ENCODE results near the gene JAKMIP2. TPM values are rescaled to one million over a fixed set of nuclear protein-coding genes. Genes with fewer than 3 reads are reported as not detected.

The JAKMIP2 gene
- total RNA-seq, 1 donor from 2014 or later: 0.12 TPM

DNA sequence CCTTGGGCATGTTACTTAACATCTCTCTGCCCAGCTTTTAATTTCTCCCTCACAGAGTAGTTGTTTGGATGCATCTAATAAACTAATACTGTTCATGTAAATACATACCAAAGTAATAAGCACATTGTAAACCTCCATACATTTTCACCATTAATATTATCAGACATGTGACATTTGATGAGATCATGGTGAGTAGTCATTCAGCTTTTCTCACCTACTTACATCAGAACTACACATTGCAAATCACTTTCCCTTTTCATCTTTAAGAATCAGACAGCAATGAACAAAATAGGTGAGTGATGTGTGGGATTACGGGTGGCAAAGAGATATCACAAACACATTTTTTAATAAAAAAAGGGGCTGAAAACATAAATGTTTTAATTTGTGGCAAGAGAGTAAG, 89.3 kb downstream of the JAKMIP2 start:
- ATAC-seq: no peak

DNA sequence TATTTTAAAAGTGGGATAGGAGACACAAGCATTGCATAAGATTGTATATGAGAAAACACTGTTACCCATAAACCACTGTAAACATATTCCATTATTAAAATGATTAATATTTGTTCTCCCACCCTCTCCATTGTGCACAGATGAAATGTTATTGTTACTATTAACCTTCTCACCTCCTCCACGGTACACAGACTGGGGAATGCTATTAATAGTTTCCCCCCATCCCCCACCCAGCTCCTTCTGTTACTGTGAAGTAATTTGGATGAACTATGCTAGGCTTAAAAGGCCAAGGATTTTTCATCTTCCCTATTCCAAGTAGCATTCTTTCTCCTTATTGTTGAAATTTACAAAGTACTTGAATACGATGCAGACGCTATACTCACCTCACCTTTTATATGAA, 91.4 kb downstream of the JAKMIP2 start:
- no peak for ATAC-seq

DNA sequence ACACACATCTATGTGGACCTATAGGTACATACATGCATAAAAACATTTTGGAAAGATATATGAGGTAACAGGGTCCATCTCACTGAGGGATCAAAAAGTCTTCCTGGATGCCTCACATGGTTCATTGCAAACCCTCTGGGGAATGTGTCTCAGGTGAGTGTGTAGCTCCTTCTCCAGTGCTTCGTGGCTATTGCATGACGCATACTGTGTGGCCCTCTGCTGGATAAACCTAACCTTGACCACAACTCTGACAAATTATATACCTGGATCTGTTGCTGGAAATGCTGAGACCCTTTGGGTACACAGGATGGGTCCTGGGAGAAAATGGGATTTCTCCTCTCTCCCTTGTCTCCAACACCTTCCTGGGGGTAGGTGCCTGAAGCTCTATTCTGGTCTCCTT, 91.9 kb downstream of the JAKMIP2 start:
- peak; percentile 52 for ATAC-seq

DNA sequence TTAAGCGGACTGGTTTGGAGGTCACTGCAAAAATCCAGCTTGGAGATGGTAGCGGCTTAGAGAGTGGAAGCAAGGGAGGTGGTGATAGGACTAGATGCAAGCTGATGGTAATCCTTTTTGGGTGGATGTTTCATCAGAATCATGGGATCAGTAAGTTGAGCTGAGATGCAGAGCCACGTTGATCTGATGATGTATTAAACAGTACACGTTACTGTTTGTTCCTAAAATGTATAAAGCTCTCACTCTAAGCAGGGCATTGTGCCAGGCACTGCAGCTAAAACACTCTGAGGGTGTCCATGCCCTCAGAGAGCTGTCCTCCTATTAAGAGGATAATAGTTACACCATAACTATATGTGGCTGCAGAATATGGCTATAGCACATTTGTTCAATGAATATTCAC, 93.1 kb downstream of the JAKMIP2 start:
- no peak for ATAC-seq

DNA sequence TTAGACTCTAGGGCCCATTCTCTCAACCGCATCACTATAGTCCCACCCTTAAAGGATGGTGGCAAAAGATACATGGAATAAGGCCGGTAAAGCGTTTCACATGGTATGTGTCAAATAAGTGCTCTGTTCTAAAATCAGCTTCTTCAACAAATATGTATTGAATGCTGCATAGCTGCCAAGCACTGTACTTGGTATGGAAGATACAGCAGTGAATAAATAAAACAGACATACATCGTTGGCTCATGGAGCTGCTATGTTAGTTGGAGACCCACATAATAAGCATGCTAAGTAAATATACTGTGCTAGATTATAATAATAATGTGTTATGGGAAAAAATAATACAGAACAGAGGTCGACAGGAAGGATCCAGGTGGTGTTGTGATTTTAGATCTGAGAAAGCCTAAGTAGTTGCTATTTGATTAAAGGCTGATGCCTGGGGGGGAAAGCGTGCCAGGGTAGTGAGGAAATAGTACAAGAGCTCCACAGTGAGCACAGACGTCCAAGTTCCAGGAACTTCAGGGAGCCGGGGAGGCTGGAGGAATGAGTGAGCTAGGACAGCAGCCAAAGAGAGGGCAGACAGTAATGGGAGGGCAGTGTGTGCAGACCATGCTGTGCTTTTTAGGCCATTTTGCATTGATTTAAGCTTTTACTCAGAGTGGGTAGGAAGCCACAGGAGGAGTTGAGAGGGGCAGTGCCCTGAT, 93.7 kb downstream of the JAKMIP2 start:
- ATAC-seq: no peak

DNA sequence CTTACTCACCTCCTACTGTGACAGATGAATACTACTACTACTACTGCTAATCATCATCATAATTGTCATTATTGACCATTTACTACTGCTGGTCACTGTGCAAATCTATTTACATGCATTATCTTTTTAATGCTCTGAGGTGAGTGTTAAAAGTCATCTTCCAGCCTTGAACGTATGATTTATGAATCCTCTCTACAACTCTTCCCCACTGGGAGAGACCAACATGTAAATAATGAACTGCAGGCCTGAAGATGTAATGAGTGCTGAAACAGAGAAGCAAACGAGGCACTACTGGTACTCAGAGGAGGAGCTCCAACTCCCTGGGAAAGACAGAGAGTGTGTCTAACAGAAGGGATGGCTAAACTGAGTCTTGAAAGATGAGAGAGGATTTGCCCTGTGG, 95.4 kb downstream of the JAKMIP2 start:
- ATAC-seq: no peak

DNA sequence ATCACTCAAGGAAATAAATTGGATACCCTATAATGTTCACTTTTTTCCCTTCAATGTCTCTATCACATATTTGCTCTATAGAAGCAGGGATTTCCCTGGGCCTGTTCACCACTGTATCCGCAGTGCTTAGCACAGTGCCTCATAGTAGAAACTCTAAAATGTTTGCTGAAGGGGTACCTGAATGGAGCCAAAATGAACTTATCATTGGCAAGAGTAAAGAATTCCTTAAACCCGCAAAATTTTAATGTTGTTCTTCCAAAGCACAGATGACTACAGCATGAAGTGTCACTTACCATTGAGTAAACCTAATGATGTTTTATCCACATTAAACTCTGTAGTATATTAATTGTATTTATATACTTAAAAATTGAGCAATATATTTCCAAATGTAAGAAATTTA, 96.1 kb downstream of the JAKMIP2 start:
- no peak for ATAC-seq

DNA sequence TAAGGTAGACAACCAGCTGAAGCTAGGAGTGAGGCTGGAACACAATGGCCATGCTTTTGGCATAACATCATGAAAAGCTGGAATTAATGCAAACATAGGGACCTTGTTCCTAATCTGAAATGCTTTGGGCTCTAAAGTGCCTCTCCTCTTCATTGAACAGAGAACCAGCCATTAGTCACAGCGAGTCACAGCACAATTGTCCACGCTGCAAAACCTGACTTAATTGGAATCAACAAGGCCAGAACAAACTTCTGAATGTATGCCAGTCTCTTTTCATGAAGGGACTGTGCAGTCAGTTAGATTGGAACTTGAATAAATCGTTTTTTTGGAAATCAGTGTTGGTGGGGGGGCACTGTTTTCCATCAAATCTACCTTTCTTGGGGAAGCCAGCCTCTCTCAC, 96.5 kb downstream of the JAKMIP2 start:
- ATAC-seq: no peak

DNA sequence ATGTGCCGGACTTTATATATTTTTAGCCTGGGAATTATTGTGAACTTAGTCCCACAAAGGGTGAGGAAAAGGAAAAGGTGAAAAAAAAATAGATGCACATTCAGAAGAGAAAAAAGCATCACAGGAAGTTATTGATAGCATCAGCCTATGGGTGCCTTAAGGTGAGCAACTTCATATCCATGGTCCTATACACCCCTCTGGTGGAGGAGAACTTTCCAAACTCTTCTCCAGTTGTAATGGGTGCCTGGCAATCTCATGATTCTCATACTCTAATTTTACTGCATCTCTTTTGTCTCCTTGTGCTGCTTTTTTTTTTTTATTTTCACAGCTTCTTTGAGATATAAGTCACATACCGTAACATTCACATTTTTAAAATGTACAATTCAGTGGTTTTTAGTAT, 107.4 kb downstream of the JAKMIP2 start:
- no peak for ATAC-seq

DNA sequence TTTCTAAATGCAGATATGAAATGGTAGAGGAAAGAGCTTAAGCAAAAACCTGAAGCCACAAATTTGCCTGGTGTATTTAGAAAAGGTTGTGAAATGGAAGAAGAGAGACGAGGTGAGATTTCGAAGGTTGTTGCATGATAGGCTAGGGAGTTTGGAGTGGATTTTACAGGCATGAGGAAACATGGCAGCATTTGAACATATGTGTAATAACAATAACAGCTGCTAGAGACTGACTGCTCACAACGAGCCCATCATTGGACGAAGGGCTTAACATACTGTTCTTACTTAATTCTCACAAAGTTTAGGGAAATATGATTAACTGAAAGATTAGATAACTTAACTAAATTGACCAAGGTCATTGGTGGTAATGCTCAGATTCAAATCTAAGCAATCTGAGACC, 108.1 kb downstream of the JAKMIP2 start:
- ATAC-seq: no peak

DNA sequence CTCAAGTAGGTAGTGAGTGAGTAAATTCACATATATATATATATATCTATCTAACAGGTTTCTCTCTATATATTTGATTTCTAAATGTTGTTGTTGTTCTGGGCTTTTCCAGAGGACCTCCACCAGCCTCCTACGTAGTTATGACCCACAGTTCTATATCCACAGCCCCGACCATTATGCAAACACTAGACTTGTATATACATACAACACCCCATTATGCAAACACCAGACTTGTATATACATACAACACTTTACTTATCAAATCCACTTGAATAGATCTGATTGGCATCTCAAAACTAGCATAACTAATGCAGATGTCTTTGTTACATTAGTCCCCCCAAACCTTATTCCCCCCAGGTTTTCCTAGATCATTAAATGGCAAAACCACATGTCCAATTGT, 108.7 kb downstream of the JAKMIP2 start:
- no peak for ATAC-seq

DNA sequence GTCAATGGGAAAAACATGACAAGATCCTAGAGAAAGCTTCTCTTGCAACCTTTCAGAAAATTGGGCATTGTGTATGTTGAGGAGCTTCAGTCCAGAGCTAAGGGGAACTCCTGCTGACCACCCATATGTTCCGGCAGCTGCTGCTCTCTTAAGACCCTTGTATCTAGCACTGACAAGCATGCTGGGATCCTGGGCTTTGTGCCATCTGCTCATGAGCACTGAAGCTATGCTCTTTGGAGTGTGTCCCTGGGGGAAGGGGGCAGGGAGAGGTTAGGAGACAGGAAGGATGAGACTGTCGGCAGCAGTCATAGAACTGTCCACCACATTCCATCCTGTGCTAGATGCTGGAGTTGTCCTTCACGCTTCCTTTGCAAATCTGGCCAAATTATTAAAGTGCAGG, 109.3 kb downstream of the JAKMIP2 start:
- no peak for ATAC-seq

DNA sequence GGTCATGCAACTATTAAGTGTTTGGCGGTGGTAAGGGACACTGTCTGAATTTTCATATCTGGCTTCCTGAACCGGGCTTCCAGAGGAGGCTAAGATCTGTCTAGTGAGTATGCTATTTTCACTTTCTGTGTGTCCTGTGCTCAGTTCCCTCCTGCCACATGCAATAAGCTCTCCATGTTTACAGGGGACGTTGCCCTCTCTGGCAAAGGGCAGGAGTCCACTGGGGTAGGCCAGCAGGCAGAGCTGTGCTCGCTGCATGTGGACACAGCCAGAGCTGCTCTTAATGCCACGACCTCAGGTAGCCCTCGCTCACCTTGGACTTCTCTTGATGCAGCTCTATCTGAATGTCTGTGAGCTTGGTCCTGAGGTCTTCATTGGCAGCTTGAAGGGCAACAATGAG, 111.2 kb downstream of the JAKMIP2 start:
- no peak for ATAC-seq

DNA sequence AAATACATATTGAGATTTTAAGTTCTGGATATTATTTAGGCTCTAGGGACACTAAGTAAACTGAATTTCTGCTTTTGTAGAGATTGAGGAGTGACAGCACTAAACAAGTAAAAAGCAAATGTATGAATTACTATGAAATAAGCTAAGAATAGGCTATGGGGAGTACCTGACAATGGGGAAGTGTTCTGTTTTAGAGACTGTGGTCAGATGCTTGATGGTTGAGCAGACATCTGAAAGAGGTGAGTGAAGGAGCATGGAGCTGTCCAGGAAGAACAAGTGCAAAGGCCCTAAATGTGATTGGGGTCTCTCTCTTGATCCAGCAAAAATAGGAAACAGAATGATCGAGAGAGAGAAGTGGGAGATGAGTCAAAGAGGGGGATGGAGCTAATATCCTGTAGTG, 111.7 kb downstream of the JAKMIP2 start:
- ATAC-seq: no peak

DNA sequence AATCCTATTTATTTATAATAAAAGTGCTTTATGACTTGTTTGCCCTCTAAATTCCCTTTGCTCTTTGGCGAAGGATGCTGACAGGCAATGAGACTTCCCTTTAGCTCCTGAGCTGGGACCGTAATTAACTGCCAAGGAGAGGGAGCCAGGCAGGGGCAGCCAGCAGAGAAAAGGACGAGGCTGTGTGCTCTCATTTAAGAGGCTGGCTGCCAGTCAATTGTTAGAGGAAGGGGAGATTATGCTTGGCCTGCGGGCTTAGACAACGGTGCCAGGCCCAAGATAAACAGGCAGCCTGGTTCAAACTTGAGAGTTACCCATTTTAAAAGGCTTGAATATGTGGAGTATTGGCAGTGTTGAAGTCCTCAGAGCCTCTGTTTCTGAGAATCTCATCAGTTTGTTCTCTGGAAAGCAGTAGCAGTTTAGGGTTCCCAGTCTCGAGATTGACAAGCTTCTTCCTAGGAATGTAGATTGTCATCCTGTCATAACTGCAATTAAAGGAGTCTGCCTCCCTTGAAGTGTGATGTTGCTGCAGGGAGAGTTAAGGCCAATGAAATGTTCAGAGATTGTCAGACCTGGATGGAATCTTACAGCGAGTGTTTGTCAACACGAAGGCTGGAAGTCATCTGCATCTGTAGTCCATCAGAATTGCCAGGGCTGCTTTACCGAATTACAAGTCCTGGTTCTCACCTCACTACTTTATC, 113.2 kb downstream of the JAKMIP2 start:
- ATAC-seq: no peak

DNA sequence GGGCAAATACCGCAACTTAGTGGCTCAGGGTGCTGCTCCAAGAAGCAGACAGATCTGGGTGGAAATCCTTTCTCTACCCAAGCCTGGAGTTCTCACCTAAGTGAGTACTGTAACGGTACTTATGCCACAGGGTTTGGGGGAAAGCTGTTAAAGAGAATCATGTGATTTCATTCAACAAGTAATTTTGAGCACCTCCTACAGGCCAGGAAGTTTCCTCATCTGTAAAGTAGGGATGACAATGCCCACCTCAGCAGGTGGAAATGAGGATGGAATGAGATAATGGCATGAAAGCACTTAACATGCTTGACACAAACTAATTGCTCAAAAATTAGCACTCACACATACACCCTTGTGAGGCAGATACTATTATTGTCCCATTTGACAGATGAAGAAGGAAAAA, 114.1 kb downstream of the JAKMIP2 start:
- ATAC-seq: no peak

DNA sequence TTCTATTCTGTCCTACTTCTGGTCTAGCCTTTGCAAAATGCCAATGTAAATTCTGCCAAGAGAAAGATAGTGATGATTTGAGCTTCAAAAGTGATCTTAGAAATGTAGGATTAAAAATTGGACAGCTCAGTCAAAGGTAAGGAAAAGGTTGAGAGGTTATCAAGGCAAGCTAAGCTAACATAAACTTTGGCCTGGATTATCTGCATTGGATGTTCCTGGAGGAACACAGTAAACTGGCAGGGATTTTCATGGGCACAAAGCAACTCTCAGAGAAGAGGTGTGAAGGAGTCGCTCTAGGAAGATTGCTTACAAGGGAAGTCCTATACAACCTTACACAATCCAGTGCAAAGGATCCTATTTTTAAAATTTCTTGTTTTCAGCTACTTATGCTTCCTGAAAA, 115.2 kb downstream of the JAKMIP2 start:
- ATAC-seq: no peak

DNA sequence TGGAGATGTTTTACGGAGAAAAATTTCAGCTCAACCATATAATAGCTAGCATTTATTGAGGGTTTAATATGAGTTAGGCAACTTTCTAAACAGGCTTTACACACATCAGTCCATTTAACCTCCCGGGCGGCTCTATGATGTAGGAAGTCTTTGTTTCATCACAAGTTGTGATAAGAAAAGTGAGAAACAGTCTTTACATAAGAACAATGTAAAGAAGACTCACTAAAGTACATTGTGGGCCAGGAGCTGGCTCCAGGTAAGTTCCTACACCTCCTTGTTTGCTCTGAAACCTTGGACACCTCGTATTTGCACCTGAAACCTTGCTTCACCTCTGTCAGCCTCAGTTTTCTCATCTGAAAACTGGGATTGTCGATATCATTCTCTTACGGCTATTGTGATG, 116.1 kb downstream of the JAKMIP2 start:
- ATAC-seq: no peak

DNA sequence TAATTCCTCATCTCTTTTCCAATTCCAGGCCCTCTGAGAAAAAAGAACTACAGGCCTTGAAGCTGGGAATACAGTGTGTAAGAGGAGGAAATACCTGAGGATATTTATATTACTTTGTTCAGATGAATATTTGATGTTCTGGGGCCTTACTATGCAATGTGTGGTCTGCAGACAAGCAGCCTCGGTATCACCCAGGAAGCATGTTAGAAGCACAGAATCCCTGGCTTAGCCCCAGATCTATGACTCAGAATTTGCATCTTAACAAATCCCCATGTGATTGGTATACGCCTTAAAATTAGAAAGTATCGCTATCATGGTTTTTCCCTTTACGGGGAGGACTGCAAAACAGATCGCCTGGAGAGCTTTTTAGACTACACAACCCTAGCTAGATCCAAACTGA, 121.0 kb downstream of the JAKMIP2 start:
- no peak for ATAC-seq

DNA sequence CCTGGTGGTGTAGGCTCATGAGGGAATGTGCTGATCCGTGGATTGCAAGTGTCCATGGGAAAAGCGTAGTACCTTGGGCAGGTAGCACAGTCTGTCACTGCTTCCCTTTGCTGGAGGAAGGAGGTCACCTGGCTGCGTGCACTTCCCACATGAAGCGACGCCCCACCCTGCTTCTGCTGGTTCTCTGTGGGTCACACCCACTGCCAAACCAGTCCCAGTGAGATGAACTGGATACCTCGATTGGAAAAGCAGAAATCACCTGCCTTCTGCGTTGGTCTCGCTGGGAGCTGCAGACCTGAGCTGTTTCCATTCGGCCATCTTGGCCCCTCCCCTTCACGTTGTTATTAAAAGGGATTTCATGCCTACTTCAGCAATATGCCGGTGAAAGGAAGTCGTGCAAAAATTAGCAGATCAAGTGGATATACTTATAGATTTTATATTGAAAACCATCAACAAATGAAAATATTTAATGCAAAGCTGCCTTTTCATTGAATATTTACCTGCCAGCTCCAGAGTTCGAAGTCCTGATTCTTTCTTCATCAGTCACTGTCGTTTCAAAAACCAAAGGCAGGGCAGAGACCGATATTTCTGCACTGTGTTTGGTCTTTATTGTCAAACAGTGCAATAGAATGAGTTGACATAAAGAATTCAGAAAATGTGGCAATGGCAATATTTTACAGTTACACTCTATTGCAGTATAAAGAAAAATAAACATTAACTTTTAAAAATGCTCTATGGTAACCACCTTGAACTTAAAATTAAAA, 123.2 kb downstream of the JAKMIP2 start:
- ATAC-seq: no peak

DNA sequence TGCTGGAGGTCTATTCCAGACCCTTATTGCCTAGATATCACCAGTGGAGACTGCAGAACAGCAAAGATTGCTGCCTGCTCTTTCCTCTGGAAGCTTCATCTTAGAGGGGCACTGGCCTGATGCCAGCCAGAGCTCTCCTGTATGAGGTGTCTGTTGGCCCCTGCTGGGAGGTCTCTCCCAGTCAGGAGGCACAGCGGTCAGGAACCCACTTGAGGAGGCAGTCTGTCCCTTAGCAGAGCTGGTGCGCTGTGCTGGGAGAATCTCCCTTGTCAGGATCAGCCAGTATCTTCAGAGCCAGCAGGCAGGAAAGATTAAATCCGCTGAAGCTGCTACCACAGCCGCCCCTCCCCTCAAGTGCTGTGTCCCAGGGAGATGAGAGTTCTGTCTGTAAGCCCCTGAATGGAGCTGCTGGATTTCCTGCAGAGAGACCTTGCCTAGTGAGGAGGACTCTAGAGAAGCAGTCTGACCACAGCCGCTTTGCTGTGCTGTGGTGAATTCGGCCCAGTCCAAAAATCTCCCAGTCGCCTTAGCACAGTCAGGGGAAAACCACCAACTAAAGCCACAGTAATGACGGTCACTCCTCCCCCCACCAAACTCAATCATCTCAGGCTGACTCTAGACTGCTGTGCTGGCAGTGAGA, 124.1 kb downstream of the JAKMIP2 start:
- ATAC-seq: no peak

DNA sequence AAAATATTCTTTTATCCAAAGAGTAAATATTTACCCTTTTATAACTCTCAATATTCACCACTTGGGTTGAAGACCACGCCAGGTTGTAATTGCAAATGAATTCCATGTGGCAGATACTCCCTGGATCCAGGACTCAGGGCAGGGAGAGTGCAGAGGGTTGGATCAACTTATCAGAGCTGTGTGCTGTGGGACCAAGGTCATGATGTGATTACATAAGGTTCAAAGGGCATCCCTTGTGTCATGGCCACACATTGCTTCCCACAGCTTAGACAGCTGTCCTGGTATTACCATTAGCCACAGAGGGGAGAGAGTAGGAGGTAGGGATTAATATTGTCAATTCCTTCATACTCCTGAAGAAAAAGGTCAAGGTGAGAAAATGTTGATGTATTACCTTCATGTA, 133.9 kb downstream of the JAKMIP2 start:
- no peak for ATAC-seq

DNA sequence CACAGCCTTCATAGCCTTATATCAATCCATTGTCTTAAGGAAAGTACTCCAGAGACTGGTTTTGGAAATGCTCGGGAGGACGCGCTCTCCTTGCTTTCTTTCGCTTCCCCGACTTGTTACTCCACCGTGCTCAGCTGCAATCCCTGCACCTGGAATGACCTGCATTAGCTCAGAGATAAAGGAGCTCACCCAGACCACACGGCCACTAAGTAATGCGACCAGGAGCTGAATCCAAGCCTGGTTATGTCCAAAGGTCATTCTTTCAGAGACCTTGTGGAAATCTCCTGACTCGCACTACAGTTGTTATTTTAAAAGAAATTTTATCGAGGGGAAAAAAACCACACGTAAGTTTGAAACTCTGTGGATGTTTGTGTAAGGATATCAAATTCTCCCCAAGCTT, 137.3 kb downstream of the JAKMIP2 start:
- ATAC-seq: no peak

Measured in esophagus mucosa (tissue), 1 donor.